HEK293 (cell line): ENCODE results near the gene CZIB.

ENCODE experiments used
- CTCF ChIA-PET: fragments of 350-600 bp; formaldehyde crosslinking; extraction: SDS; loops from one replicate; lab custom pipeline; 2021; ENCODE audit warnings: antibody characterized with exemption; lab: Yijun Ruan, JAX
- POLR2A ChIA-PET: fragments of 300-600 bp; formaldehyde crosslinking; extraction: SDS; loops from one replicate; lab custom pipeline; 2020; ENCODE audit warnings: antibody characterized with exemption, inconsistent platforms; lab: Yijun Ruan, JAX
- H3K27ac ChIP-seq: fragments of 200-500 bp; sonication (Bioruptor generic); 2 replicates; pipeline ENCODE4 v1.5.1; 2014; ENCODE audit warnings: low read depth, low read length, control low read depth, inconsistent platforms; ENCODE audit errors: extremely low read depth
- H3K36me3 ChIP-seq, 2 experiments: fragments of 200-500 bp in 1 of 2; sonication (Bioruptor generic) in 1 of 2; 1 replicate in 1 of 2; 2 replicates in 1 of 2; pipeline ENCODE4 v1.5.1; 2014 to 2017; ENCODE audit warnings: inconsistent platforms in 2 of 2, low read length in 2 of 2; ENCODE audit not compliant: control insufficient read depth in 2 of 2, insufficient read depth in 1 of 2
- H3K4me1 ChIP-seq: fragments of 200-500 bp; sonication (Bioruptor generic); 2 replicates; pipeline ENCODE4 v1.5.1; 2014; ENCODE audit warnings: mild to moderate bottlenecking, low read length, inconsistent platforms; ENCODE audit not compliant: control insufficient read depth, insufficient read depth
- H3K4me3 ChIP-seq: 2 replicates; pipeline ENCODE4 v1.5.1; 2011; ENCODE audit warnings: low read depth, mild to moderate bottlenecking, control low read depth, low read length, moderate library complexity
- H3K9me3 ChIP-seq: fragments of 200-500 bp; sonication (Bioruptor generic); 2 replicates; pipeline ENCODE4 v1.5.1; 2014; ENCODE audit warnings: low read depth, low read length, inconsistent platforms; ENCODE audit not compliant: control insufficient read depth, insufficient read depth
- ZBTB20 ChIP-seq: fragments of 450-650 bp; formaldehyde crosslinking; IDR thresholded peaks from 2 replicates; pipeline ENCODE4 v1.5.1; 2016; ENCODE audit warnings: missing biosample characterization, missing genetic modification characterization
- ZNF184 ChIP-seq: fragments of 450-650 bp; IDR thresholded peaks from 2 replicates; pipeline ENCODE4 v1.5.1; 2018; ENCODE audit warnings: missing biosample characterization, mild to moderate bottlenecking, missing genetic modification characterization
- ZNF24 ChIP-seq: fragments of 450-650 bp; formaldehyde crosslinking; IDR thresholded peaks from 2 replicates; pipeline ENCODE4 v1.5.1; 2016; ENCODE audit warnings: missing biosample characterization, missing genetic modification characterization
- ZNF324 ChIP-seq: fragments of 450-650 bp; formaldehyde crosslinking; IDR thresholded peaks from 2 replicates; pipeline ENCODE4 v1.5.1; 2016; ENCODE audit warnings: missing biosample characterization, missing genetic modification characterization
- ZNF629 ChIP-seq: fragments of 450-650 bp; formaldehyde crosslinking; IDR thresholded peaks from 2 replicates; pipeline ENCODE4 v1.5.1; 2017; ENCODE audit warnings: missing biosample characterization, missing genetic modification characterization
- TF ChIP-seq, protein P1 (sequence below): fragments of 450-650 bp; formaldehyde crosslinking; optimal IDR thresholded peaks from 2 replicates; pipeline ENCODE3; 2016; ENCODE audit warnings: missing biosample characterization, mild to moderate bottlenecking, missing genetic modification characterization
- TF ChIP-seq, protein P2 (sequence below): fragments of 450-650 bp; formaldehyde crosslinking; IDR thresholded peaks from 2 replicates; pipeline ENCODE4 v1.5.1; 2016; ENCODE audit warnings: missing biosample characterization, missing genetic modification characterization
- TF ChIP-seq, protein P3 (sequence below): fragments of 450-650 bp; formaldehyde crosslinking; IDR thresholded peaks from 2 replicates; pipeline ENCODE4 v1.5.1; 2016; ENCODE audit warnings: missing biosample characterization, missing genetic modification characterization
- TF ChIP-seq, protein P4 (sequence below): fragments of 450-650 bp; formaldehyde crosslinking; IDR thresholded peaks from 2 replicates; pipeline ENCODE4 v1.5.1; 2016; ENCODE audit warnings: missing biosample characterization, missing genetic modification characterization
- TF ChIP-seq, protein P5 (sequence below): fragments of 450-650 bp; formaldehyde crosslinking; IDR thresholded peaks from 2 replicates; pipeline ENCODE4; 2016; ENCODE audit warnings: missing biosample characterization, missing genetic modification characterization

CZIB gene

DNA sequence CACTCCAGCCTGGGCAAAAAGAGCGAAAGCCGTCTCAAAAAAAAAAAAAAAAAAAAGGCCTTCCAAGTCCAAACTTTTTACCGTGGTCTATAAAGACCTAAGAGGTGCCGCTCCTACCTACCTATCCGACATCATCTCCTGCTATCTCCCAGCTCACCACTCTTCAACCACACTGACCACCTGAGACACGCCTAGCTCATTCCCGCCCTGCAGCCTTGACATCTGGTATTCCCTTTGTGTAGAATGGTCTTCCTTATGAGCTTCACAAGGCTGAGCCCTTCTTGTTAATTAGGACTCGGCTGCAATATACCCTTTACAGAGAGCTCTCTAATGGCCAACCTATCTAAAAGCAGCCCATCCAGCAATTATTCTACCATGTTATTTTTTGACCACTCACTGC, 17.2 kb upstream of the CZIB start:
- POLR2A ChIA-PET = interaction anchor here (1.4 to 1.8 kb wide), 2 partner anchors 18 to 36 kb away, joined by 4 to 6 read pairs; no protein-coding TSS in a partner anchor
- CTCF ChIA-PET = interaction anchor here (0.6 kb wide), 1 partner anchor 538 kb away, joined by 5 read pairs; no protein-coding TSS in a partner anchor
- Histone ChIP-seq H3K9me3 (no peaks in the 10 kb centered on the region), H3K27ac (no peak overlapping the region), H3K4me1 (no peaks in the 10 kb centered on the region), H3K36me3 (peaks cover 17 to 41% of the 10 kb centered on the region in 2 experiments), H3K4me3 (peak overlapping the region; percentile 86)
- no peak for TF ChIP-seq ZNF324 (tag by site-specific recombination)
- TF ChIP-seq ZNF629 (tag by site-specific recombination) = no peak
- no peak for TF ChIP-seq ZBTB20 (tag by site-specific recombination)
- TF ChIP-seq, protein P1, sequence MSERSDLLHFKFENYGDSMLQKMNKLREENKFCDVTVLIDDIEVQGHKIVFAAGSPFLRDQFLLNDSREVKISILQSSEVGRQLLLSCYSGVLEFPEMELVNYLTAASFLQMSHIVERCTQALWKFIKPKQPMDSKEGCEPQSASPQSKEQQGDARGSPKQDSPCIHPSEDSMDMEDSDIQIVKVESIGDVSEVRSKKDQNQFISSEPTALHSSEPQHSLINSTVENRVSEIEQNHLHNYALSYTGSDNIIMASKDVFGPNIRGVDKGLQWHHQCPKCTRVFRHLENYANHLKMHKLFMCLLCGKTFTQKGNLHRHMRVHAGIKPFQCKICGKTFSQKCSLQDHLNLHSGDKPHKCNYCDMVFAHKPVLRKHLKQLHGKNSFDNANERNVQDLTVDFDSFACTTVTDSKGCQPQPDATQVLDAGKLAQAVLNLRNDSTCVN (tag by site-specific recombination) = no peak
- TF ChIP-seq, protein P2, sequence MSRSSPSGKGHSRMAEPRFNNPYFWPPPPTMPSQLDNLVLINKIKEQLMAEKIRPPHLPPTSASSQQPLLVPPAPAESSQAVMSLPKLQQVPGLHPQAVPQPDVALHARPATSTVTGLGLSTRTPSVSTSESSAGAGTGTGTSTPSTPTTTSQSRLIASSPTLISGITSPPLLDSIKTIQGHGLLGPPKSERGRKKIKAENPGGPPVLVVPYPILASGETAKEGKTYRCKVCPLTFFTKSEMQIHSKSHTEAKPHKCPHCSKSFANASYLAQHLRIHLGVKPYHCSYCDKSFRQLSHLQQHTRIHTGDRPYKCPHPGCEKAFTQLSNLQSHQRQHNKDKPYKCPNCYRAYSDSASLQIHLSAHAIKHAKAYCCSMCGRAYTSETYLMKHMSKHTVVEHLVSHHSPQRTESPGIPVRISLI (tag by site-specific recombination) = 0 out of 2 replicates have a peak, but pooled peaks have one; percentile 41
- TF ChIP-seq, protein P3, sequence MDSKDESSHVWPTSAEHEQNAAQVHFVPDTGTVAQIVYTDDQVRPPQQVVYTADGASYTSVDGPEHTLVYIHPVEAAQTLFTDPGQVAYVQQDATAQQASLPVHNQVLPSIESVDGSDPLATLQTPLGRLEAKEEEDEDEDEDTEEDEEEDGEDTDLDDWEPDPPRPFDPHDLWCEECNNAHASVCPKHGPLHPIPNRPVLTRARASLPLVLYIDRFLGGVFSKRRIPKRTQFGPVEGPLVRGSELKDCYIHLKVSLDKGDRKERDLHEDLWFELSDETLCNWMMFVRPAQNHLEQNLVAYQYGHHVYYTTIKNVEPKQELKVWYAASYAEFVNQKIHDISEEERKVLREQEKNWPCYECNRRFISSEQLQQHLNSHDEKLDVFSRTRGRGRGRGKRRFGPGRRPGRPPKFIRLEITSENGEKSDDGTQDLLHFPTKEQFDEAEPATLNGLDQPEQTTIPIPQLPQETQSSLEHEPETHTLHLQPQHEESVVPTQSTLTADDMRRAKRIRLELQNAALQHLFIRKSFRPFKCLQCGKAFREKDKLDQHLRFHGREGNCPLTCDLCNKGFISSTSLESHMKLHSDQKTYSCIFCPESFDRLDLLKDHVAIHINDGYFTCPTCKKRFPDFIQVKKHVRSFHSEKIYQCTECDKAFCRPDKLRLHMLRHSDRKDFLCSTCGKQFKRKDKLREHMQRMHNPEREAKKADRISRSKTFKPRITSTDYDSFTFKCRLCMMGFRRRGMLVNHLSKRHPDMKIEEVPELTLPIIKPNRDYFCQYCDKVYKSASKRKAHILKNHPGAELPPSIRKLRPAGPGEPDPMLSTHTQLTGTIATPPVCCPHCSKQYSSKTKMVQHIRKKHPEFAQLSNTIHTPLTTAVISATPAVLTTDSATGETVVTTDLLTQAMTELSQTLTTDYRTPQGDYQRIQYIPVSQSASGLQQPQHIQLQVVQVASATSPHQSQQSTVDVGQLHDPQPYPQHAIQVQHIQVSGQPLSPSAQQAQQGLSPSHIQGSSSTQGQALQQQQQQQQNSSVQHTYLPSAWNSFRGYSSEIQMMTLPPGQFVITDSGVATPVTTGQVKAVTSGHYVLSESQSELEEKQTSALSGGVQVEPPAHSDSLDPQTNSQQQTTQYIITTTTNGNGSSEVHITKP (tag by site-specific recombination) = no peak
- TF ChIP-seq, protein P4, sequence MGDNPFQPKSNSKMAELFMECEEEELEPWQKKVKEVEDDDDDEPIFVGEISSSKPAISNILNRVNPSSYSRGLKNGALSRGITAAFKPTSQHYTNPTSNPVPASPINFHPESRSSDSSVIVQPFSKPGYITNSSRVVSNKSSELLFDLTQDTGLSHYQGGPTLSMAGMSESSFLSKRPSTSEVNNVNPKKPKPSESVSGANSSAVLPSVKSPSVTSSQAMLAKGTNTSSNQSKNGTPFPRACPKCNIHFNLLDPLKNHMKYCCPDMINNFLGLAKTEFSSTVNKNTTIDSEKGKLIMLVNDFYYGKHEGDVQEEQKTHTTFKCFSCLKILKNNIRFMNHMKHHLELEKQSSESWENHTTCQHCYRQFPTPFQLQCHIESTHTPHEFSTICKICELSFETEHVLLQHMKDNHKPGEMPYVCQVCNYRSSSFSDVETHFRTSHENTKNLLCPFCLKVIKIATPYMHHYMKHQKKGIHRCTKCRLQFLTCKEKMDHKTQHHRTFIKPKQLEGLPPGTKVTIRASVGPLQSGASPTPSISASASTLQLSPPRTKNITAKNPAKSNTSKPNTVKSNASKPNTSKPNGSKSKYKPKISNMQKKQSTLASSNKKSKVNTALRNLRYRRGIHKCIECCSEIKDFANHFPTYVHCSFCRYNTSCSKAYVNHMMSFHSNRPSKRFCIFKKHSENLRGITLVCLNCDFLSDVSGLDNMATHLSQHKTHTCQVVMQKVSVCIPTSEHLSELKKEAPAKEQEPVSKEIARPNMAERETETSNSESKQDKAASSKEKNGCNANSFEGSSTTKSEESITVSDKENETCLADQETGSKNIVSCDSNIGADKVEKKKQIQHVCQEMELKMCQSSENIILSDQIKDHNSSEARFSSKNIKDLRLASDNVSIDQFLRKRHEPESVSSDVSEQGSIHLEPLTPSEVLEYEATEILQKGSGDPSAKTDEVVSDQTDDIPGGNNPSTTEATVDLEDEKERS = no peak

DNA sequence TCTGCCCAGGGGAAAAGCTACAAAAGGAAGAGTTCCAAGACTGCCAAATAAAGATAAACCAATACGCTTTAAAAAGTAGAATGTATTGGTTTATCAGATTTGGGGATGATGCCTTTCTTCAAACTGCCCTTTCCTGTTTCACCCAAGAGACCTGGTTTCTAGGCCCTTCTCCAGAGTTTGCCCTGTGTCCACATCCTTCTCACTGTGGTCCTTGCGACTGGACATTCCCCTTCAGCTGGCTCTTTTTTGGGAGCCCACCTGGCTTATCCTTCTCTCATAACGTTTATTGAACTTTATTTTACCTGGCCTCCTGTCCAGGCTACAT, 490 bp upstream of the CZIB start:
- ChIA-PET POLR2A (interaction anchor here (0.6 kb wide), 1 partner anchor 1149 kb away, joined by 4 read pairs; no protein-coding TSS in a partner anchor), CTCF (no interaction called here)
- peaks cover 0 to 33% of the 10 kb centered on the region in 2 experiments; a peak in 1 of 3 replicates for H3K36me3 ChIP-seq
- H3K4me3 ChIP-seq = peak overlapping the region; percentile 75
- TF ChIP-seq ZNF24 (tag by site-specific recombination) (no peak), ZNF184 (tag by site-specific recombination) (0 out of 2 replicates have a peak, but pooled peaks have one; percentile 3)
- TF ChIP-seq, protein P5, sequence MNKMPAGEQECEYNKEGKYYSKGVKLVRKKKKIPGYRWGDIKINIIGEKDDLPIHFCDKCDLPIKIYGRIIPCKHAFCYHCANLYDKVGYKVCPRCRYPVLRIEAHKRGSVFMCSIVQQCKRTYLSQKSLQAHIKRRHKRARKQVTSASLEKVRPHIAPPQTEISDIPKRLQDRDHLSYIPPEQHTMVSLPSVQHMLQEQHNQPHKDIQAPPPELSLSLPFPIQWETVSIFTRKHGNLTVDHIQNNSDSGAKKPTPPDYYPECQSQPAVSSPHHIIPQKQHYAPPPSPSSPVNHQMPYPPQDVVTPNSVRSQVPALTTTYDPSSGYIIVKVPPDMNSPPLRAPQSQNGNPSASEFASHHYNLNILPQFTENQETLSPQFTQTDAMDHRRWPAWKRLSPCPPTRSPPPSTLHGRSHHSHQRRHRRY (tag by site-specific recombination) = no peak
- H3K27ac ChIP-seq = peak overlapping the region; percentile 74
- H3K9me3 ChIP-seq = no peaks in the 10 kb centered on the region
- no peaks in the 10 kb centered on the region for H3K4me1 ChIP-seq
